Epithelial cell of proximal tubule (primary cell): Measurements from ENCODE around the gene ZNF451. TPM values are rescaled to one million over a fixed set of nuclear protein-coding genes. Genes with fewer than 3 reads are reported as not detected.

Source experiments
- DNase-seq: peaks from one replicate; pipeline ENCODE4 v3.0.0-alpha.2; 2011; ENCODE audit warnings: low read depth
- H3K4me3 ChIP-seq: 2 replicates; pipeline ENCODE4 v1.5.1; 2011; ENCODE audit warnings: low read depth, mild to moderate bottlenecking, low read length
- total RNA-seq: library from RNA; depleted of rRNA; stranded (reverse); fragments of >200 nt; gene quantifications from 2 replicates; pipeline ENCODE4 v1.2.3, GENCODE V29; 2015
- TF ChIP-seq, protein P1 (sequence below): conservative IDR thresholded peaks from 2 replicates; pipeline ENCODE4 v1.5.1; 2012; ENCODE audit warnings: low read depth, mild to moderate bottlenecking, low read length

ZNF451 gene
- total RNA-seq, 1 donor from 2014 or later, result 16.4 TPM

DNA sequence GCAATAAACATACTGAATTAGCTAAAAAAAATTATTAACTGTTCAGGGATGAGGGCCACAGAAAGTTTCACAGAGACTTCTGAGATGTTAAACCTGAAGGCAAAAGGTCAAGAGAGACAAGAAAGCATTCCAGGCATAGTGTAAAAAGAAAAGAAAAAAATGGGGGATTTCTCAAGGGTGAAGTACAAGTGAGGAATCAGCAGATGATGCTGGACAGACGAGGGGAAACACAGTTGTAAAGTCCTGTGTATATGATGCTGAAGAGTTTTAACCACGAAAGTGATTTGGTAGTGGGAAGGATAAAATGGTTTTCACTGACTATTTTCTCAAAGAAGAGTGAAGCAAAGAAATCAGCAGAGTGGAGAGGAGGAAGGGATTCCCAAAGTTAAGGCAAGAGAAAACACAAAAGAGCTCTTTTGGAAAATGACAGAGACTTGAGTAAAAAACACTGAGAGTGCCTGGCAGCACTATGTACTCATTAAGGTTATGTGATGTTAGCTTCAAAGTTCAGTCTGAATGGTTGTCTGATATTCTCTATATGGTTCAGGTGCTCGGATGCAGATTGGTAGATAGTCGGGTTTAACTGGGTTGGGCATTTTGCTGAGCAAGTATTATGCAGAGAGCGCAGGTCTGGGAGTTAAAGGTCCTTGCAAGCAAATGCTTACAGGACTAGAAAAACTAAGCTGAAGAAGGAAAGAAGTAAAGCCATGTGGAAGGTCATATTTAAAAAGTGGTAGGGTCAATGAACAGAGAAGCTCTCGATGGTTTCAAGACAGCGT is 115.8 kb downstream of the ZNF451 start:
- no peak for DNase-seq
- TF ChIP-seq, protein P1, sequence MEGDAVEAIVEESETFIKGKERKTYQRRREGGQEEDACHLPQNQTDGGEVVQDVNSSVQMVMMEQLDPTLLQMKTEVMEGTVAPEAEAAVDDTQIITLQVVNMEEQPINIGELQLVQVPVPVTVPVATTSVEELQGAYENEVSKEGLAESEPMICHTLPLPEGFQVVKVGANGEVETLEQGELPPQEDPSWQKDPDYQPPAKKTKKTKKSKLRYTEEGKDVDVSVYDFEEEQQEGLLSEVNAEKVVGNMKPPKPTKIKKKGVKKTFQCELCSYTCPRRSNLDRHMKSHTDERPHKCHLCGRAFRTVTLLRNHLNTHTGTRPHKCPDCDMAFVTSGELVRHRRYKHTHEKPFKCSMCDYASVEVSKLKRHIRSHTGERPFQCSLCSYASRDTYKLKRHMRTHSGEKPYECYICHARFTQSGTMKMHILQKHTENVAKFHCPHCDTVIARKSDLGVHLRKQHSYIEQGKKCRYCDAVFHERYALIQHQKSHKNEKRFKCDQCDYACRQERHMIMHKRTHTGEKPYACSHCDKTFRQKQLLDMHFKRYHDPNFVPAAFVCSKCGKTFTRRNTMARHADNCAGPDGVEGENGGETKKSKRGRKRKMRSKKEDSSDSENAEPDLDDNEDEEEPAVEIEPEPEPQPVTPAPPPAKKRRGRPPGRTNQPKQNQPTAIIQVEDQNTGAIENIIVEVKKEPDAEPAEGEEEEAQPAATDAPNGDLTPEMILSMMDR, result no peak
- no peak overlapping the region for H3K4me3 ChIP-seq

DNA sequence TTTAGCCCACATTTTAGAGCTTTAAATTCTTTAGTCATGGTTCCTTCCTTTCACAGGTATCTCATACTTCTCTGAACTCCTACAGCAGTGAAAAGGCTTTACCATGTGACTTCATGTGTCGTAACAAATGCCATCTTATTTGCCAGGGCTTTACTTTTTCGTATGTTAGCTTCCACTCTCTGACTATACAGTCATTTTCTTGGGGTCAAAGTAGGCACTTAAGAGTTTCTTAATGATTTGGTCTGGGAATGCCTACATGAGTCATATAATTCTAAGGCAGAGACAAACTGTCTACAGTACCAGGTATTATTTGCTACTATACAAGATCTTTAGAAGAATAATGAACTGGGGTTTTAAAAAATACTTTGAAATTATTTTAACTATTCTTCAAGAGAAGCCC is 117.2 kb downstream of the ZNF451 start:
- TF ChIP-seq, protein P1, result no peak
- peak; percentile 39 for DNase-seq
- no peak overlapping the region for H3K4me3 ChIP-seq

DNA sequence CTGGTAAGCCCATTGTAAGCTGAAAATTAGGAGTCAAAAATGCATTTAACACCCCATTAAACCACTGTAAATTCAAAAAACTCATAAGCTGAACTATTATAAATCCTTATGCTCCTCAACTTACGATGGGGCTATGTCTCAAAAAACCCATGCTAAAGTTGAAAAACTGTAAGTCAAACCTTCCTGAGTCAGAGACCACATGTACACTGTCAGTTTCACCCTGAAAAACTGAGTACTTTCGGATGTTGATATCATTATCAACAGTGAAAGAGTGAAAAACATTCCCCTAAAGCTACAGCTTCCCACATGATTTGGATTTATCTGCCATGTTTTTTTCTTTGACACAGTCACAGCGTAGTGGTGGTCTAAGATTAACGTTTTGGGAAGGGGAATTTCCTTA is 117.9 kb downstream of the ZNF451 start:
- DNase-seq, result no peak
- TF ChIP-seq, protein P1, result no peak

DNA sequence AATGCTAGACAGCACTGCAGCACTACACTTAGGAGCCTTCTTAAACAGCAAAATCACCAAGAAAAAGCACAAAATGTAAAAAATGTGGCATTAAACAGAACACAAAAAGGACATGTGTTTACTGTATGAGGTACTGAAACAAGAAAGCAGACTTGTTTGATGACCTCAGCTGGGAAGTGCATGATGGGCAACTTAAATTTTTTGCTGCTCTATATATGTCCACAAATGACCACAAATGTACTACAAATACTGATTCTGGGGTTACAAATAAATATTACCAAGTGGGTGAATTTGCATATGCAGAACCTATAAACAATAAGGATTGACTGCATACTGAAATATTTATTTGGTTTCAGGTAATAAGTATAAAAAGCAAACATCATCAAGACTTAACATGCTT is 119.0 kb downstream of the ZNF451 start:
- TF ChIP-seq, protein P1, result no peak
- DNase-seq, result no peak
- H3K4me3 ChIP-seq, result no peak overlapping the region

More for the DNA sequence above, 117.9 kb downstream of the ZNF451 start:
- H3K4me3 ChIP-seq, result no peak overlapping the region

DNA sequence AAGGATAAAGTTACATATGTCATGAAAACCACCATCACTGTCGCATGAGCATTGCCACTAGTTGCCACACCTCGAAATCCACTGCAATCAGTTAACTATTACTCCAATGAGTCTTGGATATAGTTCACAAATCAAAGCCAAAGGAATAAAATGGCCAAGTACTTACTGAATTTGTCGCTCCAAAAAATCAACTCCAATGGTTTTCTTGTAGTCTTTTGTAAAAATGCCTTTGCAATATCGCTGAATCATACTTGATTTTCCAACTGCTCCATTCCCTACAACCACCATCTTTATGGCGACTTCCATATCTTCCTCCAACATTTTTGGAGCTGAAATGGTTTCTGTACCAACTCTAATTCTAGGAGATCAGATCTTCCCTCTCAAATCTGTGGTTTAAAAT is 120.1 kb downstream of the ZNF451 start:
- TF ChIP-seq, protein P1, result no peak
- DNase-seq, result no peak
- H3K4me3 ChIP-seq, result no peak overlapping the region

DNA sequence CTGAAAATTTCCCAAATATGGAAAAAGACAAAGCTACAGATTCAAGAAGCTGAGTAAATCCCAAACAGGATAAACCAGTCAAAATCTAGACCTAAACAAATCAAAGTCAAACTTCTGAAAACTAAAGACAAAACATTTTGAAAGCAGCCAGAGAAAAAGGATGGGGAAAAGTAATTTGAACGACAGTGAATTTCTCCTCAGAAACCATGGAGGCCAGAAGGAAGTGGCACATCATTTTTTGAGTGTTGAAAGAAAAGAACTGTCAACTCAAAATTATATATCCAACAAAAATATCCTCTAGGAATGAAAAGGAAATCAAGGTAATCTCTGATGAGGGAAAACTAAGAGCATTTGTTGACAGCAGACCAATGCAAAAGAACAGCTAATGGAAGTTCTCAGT is 125.3 kb downstream of the ZNF451 start:
- H3K4me3 ChIP-seq, result no peak overlapping the region
- TF ChIP-seq, protein P1, result no peak
- DNase-seq, result no peak
